NCI-H748 (cell line): Measurements from ENCODE around the gene CCNYL1.
"Not testable (repeated sequence)": the region's sequence is repeated elsewhere in the genome, so short reads cannot be mapped to it uniquely, and the experiment has no call there.

Source experiments
- DNase-seq: peaks from one replicate; lab custom pipeline; 2025; ENCODE audit not compliant: unreplicated experiment; lab: John Stamatoyannopoulos, UW

CCNYL1 gene

GRCh38 chr2:207710814-207711740 lies at the start of gene CCNYL1:
Gene CCNYL1, plus strand, starts transcription at chr2:207711640. Its CDS starts 257 bp downstream, at chr2:207711897.
- peak; percentile 99 for DNase-seq

GRCh38 chr2:207662203-207662602 lies 49.2 kb upstream of the CCNYL1 start:
- no peak for DNase-seq

- DNase-seq: peak; percentile 44
Observed at GRCh38 chr2:207663870-207664545, 47.4 kb upstream of the CCNYL1 start.

DNA sequence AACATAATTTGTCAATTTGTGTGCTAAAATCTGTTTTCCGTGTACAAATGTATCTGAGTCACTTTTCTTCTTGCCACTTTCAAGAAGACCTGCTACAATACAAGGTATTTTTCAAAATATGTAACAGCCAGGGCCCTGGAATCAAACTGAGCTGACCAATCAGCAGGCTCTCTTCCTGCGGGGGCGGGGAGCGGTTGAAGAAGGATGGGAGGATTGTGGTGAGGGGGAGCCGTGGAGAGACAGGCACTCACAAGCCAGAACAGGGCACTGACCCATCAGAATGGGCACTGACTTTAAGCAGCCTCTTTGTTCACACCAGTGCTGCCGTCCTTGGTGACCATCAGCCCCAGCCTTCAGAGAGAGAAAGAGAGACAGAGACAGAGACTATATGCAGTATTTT lies 40.6 kb upstream of the CCNYL1 start:
- DNase-seq: no peak

DNA sequence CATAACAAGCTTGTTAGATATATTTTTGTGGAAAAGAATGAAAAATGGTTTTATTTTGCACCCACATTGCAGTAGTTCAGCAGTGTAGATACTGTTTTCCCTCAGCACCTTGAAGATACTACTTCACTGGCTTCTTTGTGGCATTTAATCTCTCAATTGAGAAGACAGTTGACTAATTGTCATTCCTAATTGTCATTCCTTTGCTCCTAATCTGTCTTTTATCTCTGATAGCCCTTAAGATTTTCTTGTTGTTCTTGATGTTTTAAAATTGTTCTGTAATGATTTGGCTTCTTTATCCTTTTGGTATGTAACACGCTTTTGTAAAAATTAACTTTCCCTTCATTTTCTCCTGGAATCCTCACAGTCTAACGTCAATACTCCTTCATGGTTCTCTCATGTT lies 38.0 kb upstream of the CCNYL1 start:
- DNase-seq: no peak

- DNase-seq: no peak
Observed at GRCh38 chr2:207674266-207674774, 37.1 kb upstream of the CCNYL1 start.

DNA sequence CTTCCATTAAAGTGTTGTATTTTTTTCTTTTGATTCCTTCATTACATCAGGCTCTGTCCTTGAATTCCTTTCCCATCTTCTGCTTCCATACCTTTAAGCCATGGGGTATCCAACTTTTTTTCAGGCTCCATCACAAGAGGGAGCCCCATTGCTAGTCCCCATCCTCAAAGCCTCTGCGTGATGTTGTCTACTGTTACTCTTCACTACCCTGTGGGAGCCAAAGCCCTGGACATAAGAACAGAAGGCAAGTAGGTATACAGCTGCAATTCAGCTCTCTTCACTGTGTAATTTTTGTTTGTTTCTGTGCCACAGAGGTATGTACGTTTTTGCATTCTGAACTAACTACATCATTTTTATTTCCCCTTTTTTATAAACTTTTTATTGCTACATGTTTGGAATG lies 36.6 kb upstream of the CCNYL1 start:
- DNase-seq: no peak

- no peak for DNase-seq
Observed at GRCh38 chr2:207676827-207677354, 34.5 kb upstream of the CCNYL1 start.

DNA sequence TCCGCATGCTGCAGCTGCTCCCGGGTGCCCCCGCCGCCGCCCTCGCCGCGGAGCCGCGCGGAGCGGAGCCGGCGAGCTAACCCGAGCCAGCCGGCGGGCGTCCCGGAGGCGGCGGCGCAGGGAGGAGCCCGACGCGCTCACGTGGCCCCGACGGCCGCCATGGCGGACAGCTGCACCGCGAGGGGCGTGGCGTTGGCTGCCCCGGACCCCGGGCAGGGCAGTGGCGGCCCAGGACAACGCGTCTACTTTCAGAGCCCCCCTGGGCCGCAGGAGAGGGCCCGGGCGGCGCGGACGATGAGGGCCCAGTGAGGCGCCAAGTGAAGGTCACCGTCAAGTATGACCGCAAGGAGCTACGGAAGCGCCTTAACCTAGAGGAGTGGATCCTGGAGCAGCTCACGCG lies 30.0 kb upstream of the CCNYL1 start:
- no peak for DNase-seq

- DNase-seq: no peak
Observed at GRCh38 chr2:207682557-207682956, 28.9 kb upstream of the CCNYL1 start.

GRCh38 chr2:207683438-207683837 lies 28.0 kb upstream of the CCNYL1 start:
- DNase-seq: no peak

DNA sequence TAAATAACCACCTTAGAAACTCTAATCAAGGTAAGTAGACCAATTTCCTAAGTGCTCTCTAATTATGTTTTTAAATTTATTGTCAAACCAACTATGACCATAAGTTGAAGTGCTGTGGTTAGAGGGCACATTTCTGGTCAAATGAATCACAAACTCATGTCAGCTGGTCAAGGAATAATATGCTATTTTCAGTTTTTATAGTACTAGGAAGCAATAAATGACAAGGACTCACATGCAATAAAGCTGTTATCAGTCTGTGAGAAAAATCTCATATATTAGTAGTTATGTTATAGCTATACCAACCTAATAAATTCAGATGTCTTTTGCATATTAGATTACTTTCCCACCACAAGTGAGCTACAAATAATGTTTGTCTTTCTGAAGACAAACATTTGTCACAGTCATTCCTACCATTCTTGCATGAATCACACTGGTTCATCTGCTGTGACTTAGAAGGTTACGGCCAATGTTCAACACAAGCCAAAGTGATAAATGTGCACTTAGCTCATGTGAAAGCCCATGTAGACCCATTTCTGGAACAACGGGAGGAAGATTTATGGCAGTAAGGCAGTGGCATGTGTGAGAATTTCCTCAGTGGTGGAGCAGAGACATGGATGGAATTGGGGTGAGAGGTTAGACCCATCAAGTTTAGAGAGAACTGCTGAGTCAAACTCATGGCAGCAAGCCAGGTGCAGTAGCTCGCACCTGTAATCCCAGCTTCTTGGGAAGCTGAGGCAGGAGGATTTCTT lies 27.4 kb upstream of the CCNYL1 start:
- DNase-seq: no peak

- DNase-seq: no peak
Observed at GRCh38 chr2:207686812-207687211, 24.6 kb upstream of the CCNYL1 start.

DNA sequence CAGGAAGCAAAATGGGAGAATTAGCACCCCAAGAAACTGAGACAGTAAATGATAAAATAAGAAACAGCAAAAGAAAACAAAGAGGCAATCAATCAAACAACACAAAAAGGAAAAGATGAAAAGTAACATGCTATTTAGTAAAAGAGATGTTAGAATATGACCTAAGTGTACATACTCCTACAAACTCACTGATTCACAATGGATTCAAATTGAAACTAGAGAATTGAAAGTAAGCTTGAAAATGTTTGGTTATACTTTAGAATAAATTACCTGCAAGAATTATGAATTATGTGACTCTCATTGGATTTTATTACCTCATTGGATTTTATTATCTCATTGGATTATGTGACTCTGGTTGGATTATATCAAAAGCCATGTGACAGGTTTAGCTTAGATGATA lies 22.8 kb upstream of the CCNYL1 start:
- no peak for DNase-seq

- DNase-seq: not testable (repeated sequence)
Observed at GRCh38 chr2:207690845-207691461, 20.5 kb upstream of the CCNYL1 start.

GRCh38 chr2:207692206-207693065 lies 19.0 kb upstream of the CCNYL1 start:
- peak; percentile 32 for DNase-seq

- DNase-seq: no peak
Observed at GRCh38 chr2:207693641-207694249, 17.7 kb upstream of the CCNYL1 start.

GRCh38 chr2:207694811-207695281 lies 16.6 kb upstream of the CCNYL1 start:
- no peak for DNase-seq

DNA sequence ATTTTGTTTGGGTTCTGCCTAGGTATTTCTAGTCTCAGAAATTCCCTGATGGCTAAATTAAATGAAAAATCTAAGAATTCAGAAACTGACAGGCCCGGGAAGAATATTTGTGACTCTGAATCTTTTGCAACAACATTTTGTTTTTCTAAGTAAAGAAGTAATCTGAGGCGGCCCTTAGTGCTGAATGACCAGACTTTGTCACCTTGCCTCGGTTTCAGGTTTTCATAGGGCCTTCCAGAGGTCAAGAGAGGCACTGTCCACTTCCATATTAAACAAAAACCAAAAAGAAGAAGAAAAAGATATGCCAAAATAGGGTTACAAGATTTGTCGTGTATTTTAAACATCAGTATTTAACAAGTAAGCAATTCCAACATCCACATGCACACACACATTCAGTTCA lies 16.1 kb upstream of the CCNYL1 start:
- DNase-seq: no peak
